H9 (cell line): ENCODE results near the gene EFNB3. TPM values are rescaled to one million over a fixed set of nuclear protein-coding genes. Genes with fewer than 3 reads are reported as not detected.
A peak's percentile ranks its signal among the peaks of the same experiment; 100 is the strongest.

Experiments used
- DNase-seq: peaks from one replicate; pipeline ENCODE4 v3.0.0-alpha.2; 2017
- H2AFZ ChIP-seq: one replicate; pipeline ENCODE4 v1.6.1; 2013; ENCODE audit warnings: mild to moderate bottlenecking, low read length, control low read depth, moderate library complexity
- H2AK5ac ChIP-seq: 2 replicates; pipeline ENCODE4 v1.6.1; 2013; ENCODE audit warnings: low read length, control low read depth, mixed read lengths; ENCODE audit not compliant: insufficient read length
- H2BK120ac ChIP-seq: one replicate; pipeline ENCODE4 v1.6.1; 2013; ENCODE audit warnings: low read depth, mild to moderate bottlenecking, low read length, control low read depth, inconsistent platforms; ENCODE audit not compliant: poor library complexity, severe bottlenecking
- H2BK12ac ChIP-seq: 2 replicates; pipeline ENCODE4 v1.6.1; 2013; ENCODE audit warnings: low read length, control low read depth, mixed read lengths, low read depth; ENCODE audit not compliant: insufficient read length
- H2BK15ac ChIP-seq: 2 replicates; pipeline ENCODE4 v1.6.1; 2013; ENCODE audit warnings: low read depth, low read length, control low read depth
- H2BK20ac ChIP-seq: one replicate; pipeline ENCODE4 v1.6.1; 2013; ENCODE audit warnings: low read depth, mild to moderate bottlenecking, low read length, control low read depth, inconsistent platforms; ENCODE audit not compliant: poor library complexity, severe bottlenecking
- H2BK5ac ChIP-seq: 2 replicates; pipeline ENCODE4 v1.6.1; 2013; ENCODE audit warnings: low read length, control low read depth, mixed read lengths; ENCODE audit not compliant: insufficient read length
- H3K14ac ChIP-seq: 2 replicates; pipeline ENCODE4 v1.6.1; 2013; ENCODE audit warnings: low read length, control low read depth; ENCODE audit not compliant: insufficient read depth
- H3K18ac ChIP-seq: 2 replicates; pipeline ENCODE4 v1.6.1; 2013; ENCODE audit warnings: low read depth, mild to moderate bottlenecking, mixed read lengths, low read length, control low read depth; ENCODE audit not compliant: insufficient read length
- H3K23ac ChIP-seq: 2 replicates; pipeline ENCODE4 v1.6.1; 2013; ENCODE audit warnings: low read length, control low read depth, mixed read lengths, low read depth; ENCODE audit not compliant: insufficient read length
- H3K23me2 ChIP-seq: 2 replicates; pipeline ENCODE4 v1.6.1; 2013; ENCODE audit warnings: low read depth, mild to moderate bottlenecking, mixed read lengths, low read length, control low read depth; ENCODE audit not compliant: insufficient read length, poor library complexity, severe bottlenecking
- H3K27ac ChIP-seq: 2 replicates; pipeline ENCODE4 v1.5.1; 2013; ENCODE audit warnings: low read length, control low read depth, mixed read lengths, low read depth; ENCODE audit not compliant: insufficient read length
- H3K27me3 ChIP-seq: 2 replicates; pipeline ENCODE4 v1.6.1; 2013; ENCODE audit warnings: low read length, control low read depth, inconsistent platforms; ENCODE audit not compliant: insufficient read depth
- H3K4ac ChIP-seq: 2 replicates; pipeline ENCODE4 v1.6.1; 2013; ENCODE audit warnings: low read depth, mild to moderate bottlenecking, control low read depth, inconsistent platforms, low read length, moderate library complexity
- H3K4me1 ChIP-seq: 2 replicates; pipeline ENCODE4 v1.6.1; 2013; ENCODE audit warnings: low read length, control low read depth, inconsistent platforms; ENCODE audit not compliant: insufficient read depth
- H3K4me2 ChIP-seq: 2 replicates; pipeline ENCODE4 v1.6.1; 2013; ENCODE audit warnings: low read length, control low read depth, mixed read lengths; ENCODE audit not compliant: insufficient read length, insufficient read depth
- H3K56ac ChIP-seq: 2 replicates; pipeline ENCODE4 v1.6.1; 2013; ENCODE audit warnings: low read depth, mild to moderate bottlenecking, mixed read lengths, low read length, control low read depth; ENCODE audit not compliant: insufficient read length
- H3K79me1 ChIP-seq: 2 replicates; pipeline ENCODE4 v1.6.1; 2013; ENCODE audit warnings: low read depth, mild to moderate bottlenecking, moderate library complexity, low read length, control low read depth, inconsistent platforms; ENCODE audit not compliant: insufficient read depth, poor library complexity, severe bottlenecking
- H3K79me2 ChIP-seq: 2 replicates; pipeline ENCODE4 v1.6.1; 2013; ENCODE audit warnings: low read length, control low read depth, inconsistent platforms; ENCODE audit not compliant: insufficient read depth
- H3K9ac ChIP-seq: 2 replicates; pipeline ENCODE4 v1.6.1; 2013; ENCODE audit warnings: low read length, control low read depth, mixed read lengths; ENCODE audit not compliant: insufficient read length; ENCODE audit errors: extremely low read depth
- H3K9me3 ChIP-seq: one replicate; pipeline ENCODE4 v1.6.1; 2013; ENCODE audit warnings: low read depth, low read length, inconsistent platforms; ENCODE audit not compliant: control insufficient read depth
- H3T11ph ChIP-seq: one replicate; pipeline ENCODE4 v1.6.1; 2013; ENCODE audit warnings: mild to moderate bottlenecking, low read length, control low read depth, inconsistent platforms
- H4K20me1 ChIP-seq: one replicate; pipeline ENCODE4 v1.6.1; 2013; ENCODE audit not compliant: control insufficient read depth, insufficient read length, insufficient read depth
- H4K5ac ChIP-seq: 2 replicates; pipeline ENCODE4 v1.6.1; 2013; ENCODE audit warnings: low read depth, mild to moderate bottlenecking, mixed read lengths, low read length, control low read depth; ENCODE audit not compliant: insufficient read length
- H4K8ac ChIP-seq: replicated peaks from 2 replicates; pipeline ENCODE4 v1.6.1; 2013; ENCODE audit warnings: low read length, control low read depth, mixed read lengths, low read depth; ENCODE audit not compliant: insufficient read length
- H4K91ac ChIP-seq: 2 replicates; pipeline ENCODE4 v1.6.1; 2013; ENCODE audit warnings: low read depth, mild to moderate bottlenecking, moderate library complexity, mixed read lengths, low read length, control low read depth; ENCODE audit not compliant: insufficient read length
- H3K27ac Mint-ChIP-seq, 3 experiments: 2 replicates in 2 of 3; 3 replicates in 1 of 3; pipeline ENCODE4 v1.8.0; 2020 to 2021; ENCODE audit warnings: mixed read lengths in 3 of 3, mild to moderate bottlenecking in 1 of 3, moderate library complexity in 1 of 3
- H3K27me3 Mint-ChIP-seq: 2 replicates; pipeline ENCODE4 v1.8.0; 2021; ENCODE audit warnings: low read depth, mild to moderate bottlenecking, moderate library complexity, mixed read lengths
- H3K36me3 Mint-ChIP-seq, 3 experiments: 2 replicates in 2 of 3; 3 replicates in 1 of 3; pipeline ENCODE4 v1.8.0; 2020 to 2021; ENCODE audit warnings: low read depth in 3 of 3, mixed read lengths in 3 of 3; ENCODE audit not compliant: insufficient read depth in 1 of 3
- H3K4me1 Mint-ChIP-seq, 2 experiments: 2 replicates each; pipeline ENCODE4 v1.8.0; 2020; ENCODE audit warnings: mixed read lengths in 2 of 2
- H3K4me3 Mint-ChIP-seq, 2 experiments: 2 replicates in 1 of 2; 3 replicates in 1 of 2; pipeline ENCODE4 v1.8.0; 2020 to 2021; ENCODE audit warnings: mild to moderate bottlenecking in 2 of 2, mixed read lengths in 2 of 2, moderate library complexity in 1 of 2
- H3K9me3 Mint-ChIP-seq, 2 experiments: 2 replicates in 1 of 2; 3 replicates in 1 of 2; pipeline ENCODE4 v1.8.0; 2020; ENCODE audit warnings: mild to moderate bottlenecking in 2 of 2, mixed read lengths in 2 of 2, moderate library complexity in 1 of 2
- WGBS: extraction: QIAGEN DNeasy Blood & Tissue Kit; methylation state at CpG from one replicate; pipeline ENCODE4 v1.1.7; 2013; ENCODE audit warnings: missing lambda C conversion rate, low lambda C conversion rate, mixed read lengths; ENCODE audit not compliant: insufficient read length; ENCODE audit errors: extremely low coverage; 5-methylcytosine and 5-hydroxymethylcytosine counted together
- long read RNA-seq: library from polyadenylated mRNA; unstranded; transcript quantifications from one replicate; pipeline ENCODE4 v2.0.0, GENCODE V29; 2020
- total RNA-seq: library from RNA; stranded (reverse); gene quantifications from 2 replicates; pipeline ENCODE4 v1.2.1, GENCODE V29; 2021
- TF ChIP-seq, protein P1 (sequence below): fragments of 200-600 bp; sonication (generic); conservative IDR thresholded peaks from 3 replicates; pipeline ENCODE4 v1.8.0; 2021; ENCODE audit warnings: antibody characterized with exemption, mild to moderate bottlenecking

Gene EFNB3, protein sequence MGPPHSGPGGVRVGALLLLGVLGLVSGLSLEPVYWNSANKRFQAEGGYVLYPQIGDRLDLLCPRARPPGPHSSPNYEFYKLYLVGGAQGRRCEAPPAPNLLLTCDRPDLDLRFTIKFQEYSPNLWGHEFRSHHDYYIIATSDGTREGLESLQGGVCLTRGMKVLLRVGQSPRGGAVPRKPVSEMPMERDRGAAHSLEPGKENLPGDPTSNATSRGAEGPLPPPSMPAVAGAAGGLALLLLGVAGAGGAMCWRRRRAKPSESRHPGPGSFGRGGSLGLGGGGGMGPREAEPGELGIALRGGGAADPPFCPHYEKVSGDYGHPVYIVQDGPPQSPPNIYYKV
- total RNA-seq: 11.3 and 11.4 TPM in 2 replicates
- long read RNA-seq, partial matches to known transcripts: 0 of 2 reads
- long read RNA-seq, other reads (novel, unspliced or antisense): 2 of 2 reads

- H2BK20ac ChIP-seq: no peak within 1 kb of the TSS
- no peak within 1 kb of the TSS for H4K8ac ChIP-seq
- no peak within 1 kb of the TSS for H2AFZ ChIP-seq
- no peak within 1 kb of the TSS; the same call in 1 of the 2 replicates for H3K4ac ChIP-seq
- H3K4me1 ChIP-seq: no peaks in the 10 kb centered on the region; the same call in 1 of the 2 replicates
- WGBS: no CpG with 5 or more reads among the region's 45 CpGs
- H3K79me2 ChIP-seq: no peaks in the 10 kb centered on the region
- H3T11ph ChIP-seq: no peak within 1 kb of the TSS
- H4K91ac ChIP-seq: no peak within 1 kb of the TSS
- no peak within 1 kb of the TSS for H3K56ac ChIP-seq
- H3K18ac ChIP-seq: peak within 1 kb of the TSS; percentile 31
- peaks cover 31 to 33% of the 10 kb centered on the region in 2 experiments for H3K4me1 Mint-ChIP-seq
- peak within 1 kb of the TSS; percentile 93 for H3K4me2 ChIP-seq
- H3K4me3 Mint-ChIP-seq: peak within 1 kb of the TSS; percentile 75 to 87
- no peak within 1 kb of the TSS for H3K23ac ChIP-seq
- peak within 1 kb of the TSS; percentile 19 for H3K9ac ChIP-seq
- H2BK120ac ChIP-seq: no peak within 1 kb of the TSS
- peak; percentile 91 for DNase-seq
- peak within 1 kb of the TSS; percentile 66 for H3K14ac ChIP-seq
- TF ChIP-seq, protein P1, sequence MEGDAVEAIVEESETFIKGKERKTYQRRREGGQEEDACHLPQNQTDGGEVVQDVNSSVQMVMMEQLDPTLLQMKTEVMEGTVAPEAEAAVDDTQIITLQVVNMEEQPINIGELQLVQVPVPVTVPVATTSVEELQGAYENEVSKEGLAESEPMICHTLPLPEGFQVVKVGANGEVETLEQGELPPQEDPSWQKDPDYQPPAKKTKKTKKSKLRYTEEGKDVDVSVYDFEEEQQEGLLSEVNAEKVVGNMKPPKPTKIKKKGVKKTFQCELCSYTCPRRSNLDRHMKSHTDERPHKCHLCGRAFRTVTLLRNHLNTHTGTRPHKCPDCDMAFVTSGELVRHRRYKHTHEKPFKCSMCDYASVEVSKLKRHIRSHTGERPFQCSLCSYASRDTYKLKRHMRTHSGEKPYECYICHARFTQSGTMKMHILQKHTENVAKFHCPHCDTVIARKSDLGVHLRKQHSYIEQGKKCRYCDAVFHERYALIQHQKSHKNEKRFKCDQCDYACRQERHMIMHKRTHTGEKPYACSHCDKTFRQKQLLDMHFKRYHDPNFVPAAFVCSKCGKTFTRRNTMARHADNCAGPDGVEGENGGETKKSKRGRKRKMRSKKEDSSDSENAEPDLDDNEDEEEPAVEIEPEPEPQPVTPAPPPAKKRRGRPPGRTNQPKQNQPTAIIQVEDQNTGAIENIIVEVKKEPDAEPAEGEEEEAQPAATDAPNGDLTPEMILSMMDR: no peak
- no peaks in the 10 kb centered on the region for H3K79me1 ChIP-seq
- H3K9me3 ChIP-seq: no peaks in the 10 kb centered on the region
- no peaks in the 10 kb centered on the region for H4K20me1 ChIP-seq
- H2BK15ac ChIP-seq: no peak within 1 kb of the TSS; the same call in 1 of the 2 replicates
- no peak within 1 kb of the TSS for H4K5ac ChIP-seq
- peaks cover 18% of the 10 kb centered on the region for H3K23me2 ChIP-seq
- no peak within 1 kb of the TSS for H2AK5ac ChIP-seq
- peaks cover 5 to 16% (median 16%) of the 10 kb centered on the region in 3 experiments; a peak in 6 of 7 replicates for H3K36me3 Mint-ChIP-seq
- H3K9me3 Mint-ChIP-seq: no peaks in the 10 kb centered on the region
- no peak within 1 kb of the TSS for H2BK12ac ChIP-seq
- no peak within 1 kb of the TSS for H3K27ac ChIP-seq
- H3K27me3 ChIP-seq: no peaks in the 10 kb centered on the region; the same call in 1 of the 2 replicates
- H3K27ac Mint-ChIP-seq: peak within 1 kb of the TSS in 2 of 3 experiments; percentile 88 to 97; a peak in 4 of 7 replicates
- H3K27me3 Mint-ChIP-seq: peaks cover 28% of the 10 kb centered on the region
- no peak within 1 kb of the TSS for H2BK5ac ChIP-seq
These were observed at the start of gene EFNB3 for GRCh38 chr17:7704601-7705268. Gene EFNB3, plus strand, starts transcription at chr17:7705202. Its CDS starts 397 bp downstream, at chr17:7705599.
